ENCODE data around the gene FCRL1.
A peak's percentile ranks its signal among the peaks of the same experiment; 100 is the strongest.

The FCRL1 gene

DNA sequence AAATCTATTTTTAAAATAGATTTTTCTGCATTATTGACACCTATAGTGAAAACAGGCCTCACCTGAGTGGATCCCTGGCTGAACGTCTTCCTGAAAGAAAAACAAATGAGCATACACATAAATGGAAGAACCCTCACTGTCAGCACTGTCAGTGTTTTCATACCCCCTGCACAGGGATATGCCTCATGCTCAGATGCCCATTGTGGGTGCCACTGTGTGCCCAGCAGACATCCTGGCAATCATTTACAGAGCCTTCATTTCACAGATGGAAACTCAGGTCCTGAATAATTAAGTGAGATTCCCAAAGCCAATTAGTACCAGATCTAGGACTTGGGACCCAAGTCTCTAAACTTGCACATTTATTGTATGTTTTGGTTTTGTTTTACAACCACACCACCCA is 19.9 kb downstream of the FCRL1 start:
- no peak for DNase-seq

- DNase-seq, result no peak
Measured at GRCh38 chr1:157798211-157798610, 21.7 kb downstream of the FCRL1 start.

DNA sequence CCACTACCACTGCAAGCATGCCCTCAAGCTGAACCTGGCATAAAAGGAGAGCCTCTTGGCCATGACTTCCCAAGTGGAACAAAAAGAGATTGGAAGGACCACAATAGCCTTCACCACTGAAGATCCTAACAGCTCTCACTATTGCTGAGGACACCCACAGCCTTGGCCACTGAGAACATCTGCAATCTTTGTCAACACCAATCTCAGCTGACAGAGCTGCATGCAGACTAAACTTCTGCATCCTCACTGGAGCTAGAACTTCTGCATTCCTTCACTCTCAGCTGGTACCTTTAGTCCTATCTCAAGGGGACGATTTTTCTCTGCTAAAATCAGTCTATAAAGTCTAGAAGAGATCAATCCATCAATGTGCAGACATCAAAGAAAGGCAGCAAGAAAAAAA is 34.7 kb downstream of the FCRL1 start:
- DNase-seq, result no peak

GRCh38 chr1:157784801-157785200 is 35.1 kb downstream of the FCRL1 start:
- no peak for DNase-seq

- DNase-seq, result no peak
Measured at GRCh38 chr1:157782931-157783330, 37.0 kb downstream of the FCRL1 start.

- no peak for DNase-seq
Measured at GRCh38 chr1:157781048-157781447, 38.9 kb downstream of the FCRL1 start.

DNA sequence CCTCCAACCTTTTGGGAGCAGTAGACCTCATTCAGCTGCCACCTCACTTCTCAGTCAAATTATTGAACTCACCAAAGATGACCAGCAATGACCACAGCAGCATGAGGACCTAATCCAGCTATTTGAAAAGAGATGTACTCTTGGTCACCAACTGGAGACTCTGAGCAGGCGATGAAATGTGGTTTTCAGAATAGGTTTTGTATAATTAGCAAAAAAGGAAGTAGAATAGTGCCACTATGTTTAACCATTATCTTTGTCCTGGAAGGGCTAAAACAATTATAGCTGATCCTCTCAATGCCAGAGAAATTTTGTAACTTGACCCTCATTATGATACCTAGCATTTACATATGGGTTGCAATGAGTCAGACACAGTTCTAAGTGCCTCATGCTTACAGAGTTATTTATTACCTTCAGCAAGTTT is 42.9 kb downstream of the FCRL1 start, which contains the start of gene FCRL2:
Gene FCRL2, minus strand, starts transcription at position 162 of the 421 bp plus-strand sequence. Its CDS starts 59 bp downstream, at position 103.
- no peak for DNase-seq

- no peak for DNase-seq
Measured at GRCh38 chr1:157775101-157775870, 44.6 kb downstream of the FCRL1 start.

GRCh38 chr1:157774412-157774811 is 45.5 kb downstream of the FCRL1 start:
- DNase-seq, result no peak

GRCh38 chr1:157773493-157774350 is 46.2 kb downstream of the FCRL1 start:
- peak; percentile 24 to 39 for DNase-seq

DNA sequence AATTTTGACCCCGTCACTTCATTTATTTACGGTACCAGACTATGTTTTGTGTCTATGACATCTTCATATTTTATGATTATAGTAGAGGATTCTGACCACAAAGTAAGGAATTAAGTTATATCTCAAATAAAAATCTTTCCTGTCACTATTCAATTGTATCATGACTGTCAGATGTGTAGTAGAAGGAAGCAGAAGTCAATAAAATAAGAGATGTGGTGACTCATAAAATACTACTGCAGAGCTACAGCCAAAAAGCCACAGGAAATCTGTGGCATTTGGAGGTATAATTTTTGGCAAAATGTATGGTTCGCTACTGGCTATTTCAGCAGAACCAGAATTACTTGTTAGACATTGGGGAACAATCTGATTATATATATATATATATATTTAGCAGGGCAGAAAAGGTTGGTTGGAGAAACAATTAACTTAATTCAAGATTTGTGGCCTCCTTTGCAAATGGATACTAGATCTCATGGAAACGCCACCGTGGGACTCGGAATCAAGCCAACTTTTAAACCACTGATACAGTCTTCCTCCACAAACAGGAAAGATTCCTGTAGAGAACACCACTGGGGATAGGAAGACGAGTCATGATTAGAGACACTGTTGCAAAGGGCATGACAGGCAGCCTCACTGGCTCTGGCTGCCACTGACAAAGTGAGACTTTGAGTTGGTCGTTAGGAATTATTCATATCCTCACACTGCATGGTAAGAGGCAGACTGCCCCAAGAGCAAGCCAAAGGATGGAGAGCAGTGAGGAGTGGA is 48.1 kb downstream of the FCRL1 start:
- no peak for DNase-seq

DNA sequence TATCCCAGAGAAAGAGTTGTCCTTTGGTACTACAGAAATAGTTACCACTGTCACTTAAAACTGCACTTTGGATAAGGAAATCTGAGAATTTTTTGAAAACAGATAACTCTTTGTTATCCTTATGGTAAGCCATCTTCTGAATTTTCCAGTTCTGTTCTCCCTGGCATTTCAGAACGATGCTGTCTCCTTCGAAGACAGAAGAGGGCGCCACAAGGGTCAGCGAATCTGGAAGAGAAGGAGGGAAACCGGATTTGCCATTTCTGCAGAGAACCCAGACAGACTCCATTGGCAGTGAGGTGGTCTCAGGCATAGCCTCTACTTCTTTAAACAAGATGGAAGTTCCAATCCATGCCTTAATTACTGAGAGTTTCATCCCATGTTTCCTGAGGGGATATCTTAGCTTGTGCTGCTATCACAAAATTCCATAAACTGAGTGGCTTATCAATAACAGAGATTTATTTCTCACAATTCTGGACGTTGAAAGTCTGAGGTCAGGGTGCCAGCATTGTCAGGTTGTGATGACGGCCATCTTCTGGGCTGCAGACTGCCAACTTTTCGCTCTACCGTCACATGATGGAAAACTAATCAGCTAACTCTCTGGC is 49.4 kb downstream of the FCRL1 start:
- DNase-seq, result no peak

GRCh38 chr1:157766792-157767191 is 53.1 kb downstream of the FCRL1 start:
- no peak for DNase-seq

DNA sequence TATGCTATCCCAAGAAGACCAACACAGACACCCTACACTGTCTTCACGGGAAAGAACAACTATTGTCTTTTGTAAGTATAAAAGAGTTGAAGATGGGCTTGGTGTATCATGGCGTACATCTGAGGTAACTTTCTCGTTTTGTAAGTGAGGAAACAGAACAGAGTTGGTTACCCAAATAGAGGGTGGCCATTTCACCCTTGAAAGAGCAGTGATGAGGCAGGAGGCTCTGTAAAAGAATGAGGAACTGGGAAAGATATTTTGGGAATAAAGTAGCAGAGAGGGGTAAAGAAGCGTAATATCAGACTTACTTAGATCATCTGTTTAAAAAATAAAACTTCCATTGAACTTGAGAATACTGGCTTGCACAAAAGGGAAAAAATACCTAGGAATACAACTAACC is 61.9 kb downstream of the FCRL1 start:
- DNase-seq, result no peak

- DNase-seq, result no peak
Measured at GRCh38 chr1:157753611-157754010, 66.3 kb downstream of the FCRL1 start.

DNA sequence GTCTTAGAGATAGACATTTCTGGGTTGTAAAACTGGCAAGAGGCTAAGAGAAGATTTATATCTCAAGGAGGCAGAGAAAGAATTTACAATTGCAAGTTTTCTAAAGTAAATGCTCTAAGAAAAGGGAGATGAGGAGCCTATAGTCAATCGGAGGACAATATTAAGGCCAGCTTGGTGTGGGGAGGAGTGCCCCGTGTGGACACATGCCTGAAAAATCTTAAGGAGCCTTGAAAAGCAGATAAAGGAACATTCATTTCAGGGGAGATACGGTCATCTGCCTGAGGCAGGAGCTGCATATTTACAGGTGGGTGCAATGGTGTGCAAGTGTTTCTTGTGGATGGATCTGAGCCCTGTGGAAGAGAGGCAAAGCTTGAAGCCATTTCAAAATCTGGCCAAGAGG is 68.6 kb downstream of the FCRL1 start:
- no peak for DNase-seq

GRCh38 chr1:157748262-157748817 is 71.6 kb downstream of the FCRL1 start:
- no peak for DNase-seq
